HTR-8/SVneo (cell line): ENCODE data around the gene FERMT2.

ENCODE experiments used
- DNase-seq: peaks from one replicate; pipeline ENCODE4 v3.0.0; 2011; ENCODE audit warnings: low spot score, mixed read lengths; ENCODE audit not compliant: insufficient read length
- FAIRE-seq: peaks from 2 replicates; lab custom pipeline; 2011; peaks lifted over from hg19 to GRCh38; lab: Jason Lieb, UNC

The FERMT2 gene

DNA sequence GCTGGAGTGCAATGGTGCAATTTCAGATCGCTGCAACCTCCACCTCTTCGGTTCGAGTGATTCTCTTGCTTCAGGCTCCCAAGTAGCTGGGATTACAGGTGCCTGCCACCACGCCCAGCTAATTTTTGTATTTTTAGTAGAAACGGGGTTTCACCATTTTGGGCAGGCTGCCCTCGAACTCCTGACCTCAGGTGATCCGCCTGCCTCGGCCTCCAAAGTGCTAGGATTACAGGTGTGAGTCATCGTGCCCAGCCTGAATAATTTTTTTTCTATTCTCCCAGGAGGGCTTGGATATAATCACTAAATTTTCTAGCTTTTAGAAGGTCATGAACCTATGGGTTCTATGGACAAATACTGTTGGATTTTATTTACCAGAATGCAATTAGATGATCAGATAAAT is 114.8 kb downstream of the FERMT2 start:
- FAIRE-seq (no peak), DNase-seq (no peak)

DNA sequence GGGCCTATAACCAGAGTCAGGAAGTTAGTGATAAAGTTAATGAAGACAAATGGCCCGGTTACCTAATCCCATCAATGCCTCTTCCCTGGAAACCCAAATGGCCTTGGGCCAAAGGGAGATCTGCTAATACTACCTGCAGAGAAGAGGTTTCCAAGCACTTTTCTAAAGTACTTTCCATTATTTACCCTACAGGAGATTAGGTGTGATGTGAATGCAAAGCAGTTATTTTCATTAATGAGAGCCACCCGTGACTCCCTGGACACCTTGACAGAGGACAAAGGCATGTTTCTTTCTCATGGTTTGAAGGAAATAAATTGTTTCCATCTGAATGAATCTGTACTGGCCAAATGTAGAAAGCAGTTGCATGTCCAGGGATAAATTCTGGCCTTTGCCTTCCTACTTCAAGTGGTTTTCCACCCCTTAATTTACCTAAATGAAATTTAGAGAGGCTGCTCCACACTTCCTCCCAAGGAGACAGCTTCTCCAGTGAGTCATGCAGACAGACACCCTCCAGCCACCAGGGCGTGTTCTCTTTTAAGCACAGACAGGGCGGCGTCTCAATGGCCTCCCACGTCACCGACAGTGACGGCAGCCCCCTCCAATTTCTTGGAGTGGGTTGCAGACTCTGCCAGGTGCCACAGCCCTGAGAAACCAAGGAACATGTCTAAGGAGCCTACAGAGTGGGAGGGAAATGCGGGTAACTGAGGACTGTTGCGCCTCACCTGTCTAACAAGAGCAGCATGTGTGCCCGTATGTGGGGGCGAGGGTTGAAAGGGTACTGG is 115.5 kb downstream of the FERMT2 start:
- FAIRE-seq (peak; percentile 99), DNase-seq (peak; percentile 88)

DNA sequence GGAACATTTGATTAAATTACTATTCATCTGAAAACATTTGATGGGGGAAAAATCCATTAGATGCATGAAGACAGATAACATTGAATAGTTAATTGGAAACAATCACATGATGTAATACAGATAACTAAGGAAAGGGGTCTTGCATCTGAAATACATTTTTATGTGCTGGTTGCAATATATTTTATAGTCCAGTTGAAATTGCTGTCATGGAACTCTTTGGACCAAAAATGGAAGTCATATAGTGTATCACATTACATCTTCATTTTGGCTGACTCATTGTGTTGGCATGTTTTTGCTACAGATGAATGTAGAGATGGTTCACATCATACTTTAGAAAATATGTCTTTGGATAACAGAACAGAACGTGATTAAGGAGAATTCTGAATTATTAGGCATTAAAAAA is 116.4 kb downstream of the FERMT2 start:
- peak; percentile 83 for DNase-seq
- FAIRE-seq = peak; percentile 98

DNA sequence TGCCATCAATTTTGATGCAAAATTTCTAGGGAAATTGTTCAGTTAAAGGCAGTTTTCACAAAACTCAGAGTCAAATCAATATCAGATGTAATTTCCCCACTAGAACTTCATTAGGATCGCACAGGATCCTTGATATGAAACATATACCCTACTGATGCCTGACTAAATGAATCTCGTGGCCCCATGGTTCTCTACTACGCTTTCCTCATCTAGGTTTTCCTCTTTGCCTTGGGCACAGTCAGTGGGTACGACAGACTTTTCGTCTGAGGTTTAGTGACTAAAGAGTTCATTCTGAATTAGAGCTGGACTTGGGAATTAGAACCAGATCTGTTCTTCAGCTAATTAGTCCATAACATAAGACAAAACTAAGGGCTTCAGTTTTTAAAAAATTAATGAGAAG is 117.0 kb downstream of the FERMT2 start:
- peak; percentile 72 for FAIRE-seq
- DNase-seq = no peak

DNA sequence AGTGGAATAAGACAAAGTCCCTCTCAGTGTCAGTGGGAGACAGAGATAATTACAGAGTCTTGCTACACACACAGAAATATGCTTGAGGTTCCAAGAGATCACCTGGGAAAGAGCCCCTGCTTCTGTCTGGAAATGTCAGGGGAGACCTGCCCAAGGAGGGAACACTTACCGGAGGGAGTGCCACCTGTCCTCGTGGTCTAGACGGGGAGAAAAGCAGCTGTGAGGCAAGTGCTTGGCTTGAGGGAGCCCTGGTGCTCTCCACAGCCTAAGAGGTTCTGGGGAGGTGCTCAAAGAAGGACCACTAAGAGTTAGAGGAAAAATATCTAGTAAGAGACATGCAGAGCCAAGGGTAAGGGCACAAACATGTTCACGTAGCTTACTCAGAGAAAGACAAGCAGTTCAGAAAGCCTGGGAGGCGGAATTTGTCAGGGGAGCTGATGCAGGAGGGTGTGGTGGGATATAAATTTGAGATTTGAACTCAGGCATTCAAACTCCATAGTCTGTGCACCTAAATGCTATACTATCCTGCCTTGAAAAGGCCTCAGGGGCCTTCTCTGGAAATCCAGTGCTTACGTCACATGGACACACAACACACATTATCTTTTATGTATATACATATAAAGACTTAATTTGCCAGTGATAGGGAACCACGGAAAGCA is 121.2 kb downstream of the FERMT2 start:
- no peak for DNase-seq
- FAIRE-seq = peak; percentile 74

DNA sequence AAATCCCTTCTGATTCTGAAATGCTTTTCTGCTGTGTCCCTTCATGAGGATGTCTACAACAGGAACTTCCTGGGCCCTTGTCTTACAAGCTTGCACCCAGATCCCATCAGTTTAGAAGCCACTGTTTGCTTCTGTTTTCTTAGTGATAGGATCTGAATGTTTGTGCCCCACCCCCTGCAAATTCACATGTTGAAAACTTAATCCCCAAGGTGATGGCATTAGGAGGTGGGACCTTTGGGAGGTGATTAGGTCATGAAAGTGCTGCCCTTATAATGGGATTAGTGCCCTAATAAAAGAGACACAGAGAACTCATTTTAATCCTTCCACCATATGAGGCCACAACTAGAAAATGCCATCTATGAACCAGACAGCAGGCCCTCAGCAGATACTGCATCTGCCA is 123.4 kb downstream of the FERMT2 start:
- DNase-seq (no peak), FAIRE-seq (no peak)

DNA sequence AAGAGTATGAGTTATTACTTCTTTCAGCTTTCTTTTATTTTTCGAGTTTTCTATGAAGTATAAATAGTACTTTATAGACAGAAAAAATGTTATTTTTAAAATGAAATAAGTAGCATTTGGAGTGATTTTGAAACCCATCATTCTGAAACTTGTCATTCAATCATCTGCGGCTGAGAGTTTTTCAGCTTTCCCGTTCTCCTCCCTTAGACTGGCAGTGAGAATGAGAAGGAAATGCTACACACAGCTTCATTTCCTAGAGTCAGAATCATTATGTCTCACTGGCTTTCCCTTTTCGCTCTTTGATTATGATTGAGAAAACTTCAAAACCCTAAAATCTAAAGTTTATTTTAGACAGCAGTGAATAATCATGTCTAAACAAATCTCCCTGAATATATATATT is 125.8 kb downstream of the FERMT2 start:
- no peak for DNase-seq
- FAIRE-seq = no peak

DNA sequence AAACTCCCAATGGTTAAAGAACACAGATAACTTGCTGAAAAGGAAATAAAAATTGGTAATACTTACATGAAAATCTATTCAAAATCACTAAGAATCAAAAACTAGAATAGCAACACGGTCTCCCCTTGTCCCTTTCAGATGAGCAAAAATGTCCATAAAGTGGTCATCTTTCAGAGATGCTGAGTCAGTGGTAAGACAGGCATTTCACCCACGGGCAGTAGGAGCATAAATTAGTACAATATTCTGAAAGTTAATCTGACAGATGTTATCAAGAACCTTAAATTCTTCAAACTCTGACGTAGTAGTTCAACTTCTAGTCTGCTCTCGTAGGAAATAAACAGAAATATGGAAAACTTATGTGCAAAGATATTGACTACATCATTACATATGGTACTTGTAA is 126.4 kb downstream of the FERMT2 start:
- DNase-seq (peak; percentile 66), FAIRE-seq (peak; percentile 65)

DNA sequence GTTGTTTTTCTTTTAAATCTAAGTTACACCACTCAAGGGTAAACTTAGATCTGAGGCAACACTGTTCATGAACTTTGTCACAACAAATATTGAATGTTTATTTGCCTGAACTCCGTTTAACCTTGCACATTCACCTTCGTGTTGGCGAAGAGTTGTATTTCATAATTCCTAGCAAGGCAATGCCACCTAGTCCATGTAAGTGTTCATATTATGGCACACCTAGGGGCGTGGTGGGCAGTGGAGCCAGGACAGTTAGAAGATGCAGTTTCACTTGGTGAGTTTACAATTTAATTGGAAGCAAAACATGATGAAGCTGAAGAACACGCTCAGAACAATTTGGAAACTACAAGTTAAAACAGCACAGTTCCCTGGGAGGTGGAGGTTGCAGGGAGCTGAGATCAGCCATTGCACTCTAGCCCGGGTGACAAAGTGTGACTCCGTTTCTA is 129.0 kb downstream of the FERMT2 start:
- peak; percentile 77 for FAIRE-seq
- no peak for DNase-seq

DNA sequence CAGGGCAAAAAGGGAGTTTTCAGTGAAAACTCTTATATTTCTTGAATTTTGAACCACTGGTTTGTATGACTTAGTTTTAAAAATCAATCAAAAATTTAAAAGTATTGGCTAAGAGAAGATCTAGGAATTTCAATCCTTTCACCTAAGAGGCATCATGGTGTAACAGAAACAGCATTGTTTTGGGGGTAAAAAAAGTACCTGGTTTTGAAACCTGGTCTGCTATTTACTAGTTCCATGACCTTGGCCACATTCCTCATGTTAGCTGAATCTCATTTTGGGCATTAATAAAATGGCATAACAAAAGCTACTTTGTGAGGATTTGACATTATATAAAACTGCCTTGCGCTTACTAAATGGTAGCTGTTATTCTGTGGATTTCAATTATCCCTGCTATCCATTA is 142.7 kb downstream of the FERMT2 start:
- DNase-seq = no peak

More for the DNA sequence above, 142.7 kb downstream of the FERMT2 start:
- no peak for FAIRE-seq
